ENCODE measurements around the gene ADCY9. TPM values are rescaled to one million over a fixed set of nuclear protein-coding genes. Genes with fewer than 3 reads are reported as not detected.

The ADCY9 gene
- total RNA-seq, 1 donor from 2014 or later: 43.2 TPM

- no peak overlapping the region for H3K27ac ChIP-seq
- no peak overlapping the region for H3K4me3 ChIP-seq
- H3K9me3 ChIP-seq: peaks cover 6% of the 10 kb centered on the region
- ATAC-seq (no peak), DNase-seq (no peak)
- H3K36me3 ChIP-seq: no peaks in the 10 kb centered on the region
- intact Hi-C loops (cut with DNase I): no loop called here
- peaks cover 45% of the 10 kb centered on the region for H3K4me1 ChIP-seq
- TF ChIP-seq CTCF (IDR thresholded peaks at IDR 0.05): no peak
- no peaks in the 10 kb centered on the region for H3K27me3 ChIP-seq (ENCODE audit: low read depth)
Observed at GRCh38 chr16:4055748-4056147, 60.5 kb downstream of the ADCY9 start.

- DNase-seq (peak; percentile 83), ATAC-seq (peak; percentile 78 to 89)
- Histone ChIP-seq H3K9me3 (no peaks in the 10 kb centered on the region), H3K36me3 (no peaks in the 10 kb centered on the region), H3K4me3 (peak overlapping the region; percentile 31), H3K27me3 (ENCODE audit: low read depth) (no peaks in the 10 kb centered on the region), H3K27ac (peak overlapping the region; percentile 86), H3K4me1 (peaks cover 38% of the 10 kb centered on the region)
- intact Hi-C loops (cut with DNase I): no loop called here
- no peak for TF ChIP-seq CTCF (IDR thresholded peaks at IDR 0.05)
Observed at GRCh38 chr16:4053301-4053845, 62.9 kb downstream of the ADCY9 start.

- TF ChIP-seq CTCF (IDR thresholded peaks at IDR 0.05): no peak
- DNase-seq (peak; percentile 52), ATAC-seq (peak; percentile 49 to 55)
- H3K9me3 ChIP-seq: no peaks in the 10 kb centered on the region
- H3K27ac ChIP-seq: peak overlapping the region; percentile 86
- no peaks in the 10 kb centered on the region for H3K27me3 ChIP-seq (ENCODE audit: low read depth)
- intact Hi-C loops (cut with DNase I): no loop called here
- no peaks in the 10 kb centered on the region for H3K36me3 ChIP-seq
- H3K4me1 ChIP-seq: peaks cover 38% of the 10 kb centered on the region
- peak overlapping the region; percentile 31 for H3K4me3 ChIP-seq
Observed at GRCh38 chr16:4052801-4053293, 63.4 kb downstream of the ADCY9 start.

- no peak for DNase-seq
- H3K4me3 ChIP-seq: no peak overlapping the region
- H3K27ac ChIP-seq: peak overlapping the region; percentile 86
- no peaks in the 10 kb centered on the region for H3K9me3 ChIP-seq
- no peaks in the 10 kb centered on the region for H3K27me3 ChIP-seq (ENCODE audit: low read depth)
- no peak for ATAC-seq
- H3K4me1 ChIP-seq: peaks cover 38% of the 10 kb centered on the region
- TF ChIP-seq CTCF (IDR thresholded peaks at IDR 0.05): no peak
- no peaks in the 10 kb centered on the region for H3K36me3 ChIP-seq
- intact Hi-C loops (cut with DNase I): no loop called here
Observed at GRCh38 chr16:4052096-4052495, 64.1 kb downstream of the ADCY9 start.

GRCh38 chr16:4051591-4051990 is 64.7 kb downstream of the ADCY9 start:
- DNase-seq (no peak), ATAC-seq (no peak)
- H3K4me1 ChIP-seq: peaks cover 38% of the 10 kb centered on the region
- H3K4me3 ChIP-seq: no peak overlapping the region
- no peaks in the 10 kb centered on the region for H3K36me3 ChIP-seq
- no peak for TF ChIP-seq CTCF (IDR thresholded peaks at IDR 0.05)
- H3K27me3 ChIP-seq (ENCODE audit: low read depth): no peaks in the 10 kb centered on the region
- no peaks in the 10 kb centered on the region for H3K9me3 ChIP-seq
- intact Hi-C loops (cut with DNase I): no loop called here
- no peak overlapping the region for H3K27ac ChIP-seq
